ENCODE measurements around the gene NBPF8.
"Not testable (repeated sequence)": the region's sequence is repeated elsewhere in the genome, so short reads cannot be mapped to it uniquely, and the experiment has no call there.

NBPF8 gene

GRCh38 chr1:120414911-120415480 is at the start of gene NBPF8:
Gene NBPF8, plus strand, starts transcription at chr1:120415035. Its CDS starts 21,488 bp downstream, at chr1:120436523.
- H3K27ac ChIP-seq: peak within 1 kb of the TSS; percentile 78

GRCh38 chr1:120367709-120368108 is 47.1 kb upstream of the NBPF8 start:
- not testable (repeated sequence) for H3K27ac ChIP-seq

GRCh38 chr1:120386651-120387050 is 28.2 kb upstream of the NBPF8 start:
- not testable (repeated sequence) for H3K27ac ChIP-seq

- H3K27ac ChIP-seq: not testable (repeated sequence)
These were observed 26.2 kb upstream of the NBPF8 start for GRCh38 chr1:120388597-120389126.

- not testable (repeated sequence) for H3K27ac ChIP-seq
These were observed 23.5 kb upstream of the NBPF8 start for GRCh38 chr1:120391365-120391764.

GRCh38 chr1:120393316-120394232 is 21.3 kb upstream of the NBPF8 start:
- peak; percentile 24 for TF ChIP-seq CTCF (conservative IDR thresholded peaks at IDR 0.05)
- not testable (repeated sequence) for H3K27ac ChIP-seq

GRCh38 chr1:120405348-120405747 is 9.5 kb upstream of the NBPF8 start:
- H3K27ac ChIP-seq: not testable (repeated sequence)

- not testable (repeated sequence) for H3K27ac ChIP-seq
These were observed 384 bp upstream of the NBPF8 start for GRCh38 chr1:120414451-120414850.

GRCh38 chr1:120415492-120415961 is 692 bp downstream of the NBPF8 start:
- H3K27ac ChIP-seq: peak overlapping the region; percentile 78
- TF ChIP-seq ZFX (IDR thresholded peaks at IDR 0.05): peak; percentile 44; the same call in 1 of the 2 replicates

- H3K27ac ChIP-seq: not testable (repeated sequence)
These were observed 10.2 kb downstream of the NBPF8 start for GRCh38 chr1:120425063-120425462.

- H3K27ac ChIP-seq: not testable (repeated sequence)
These were observed 16.8 kb downstream of the NBPF8 start for GRCh38 chr1:120431626-120432025.

- H3K27ac ChIP-seq: not testable (repeated sequence)
These were observed 19.0 kb downstream of the NBPF8 start for GRCh38 chr1:120433831-120434230.

- H3K27ac ChIP-seq: not testable (repeated sequence)
These were observed 34.3 kb downstream of the NBPF8 start for GRCh38 chr1:120449124-120449523.

Measured in C4-2B (cell line).